Measurements from ENCODE around the gene TAF4.
"Not testable (repeated sequence)": the region's sequence is repeated elsewhere in the genome, so short reads cannot be mapped to it uniquely, and the experiment has no call there.

The TAF4 gene

DNA sequence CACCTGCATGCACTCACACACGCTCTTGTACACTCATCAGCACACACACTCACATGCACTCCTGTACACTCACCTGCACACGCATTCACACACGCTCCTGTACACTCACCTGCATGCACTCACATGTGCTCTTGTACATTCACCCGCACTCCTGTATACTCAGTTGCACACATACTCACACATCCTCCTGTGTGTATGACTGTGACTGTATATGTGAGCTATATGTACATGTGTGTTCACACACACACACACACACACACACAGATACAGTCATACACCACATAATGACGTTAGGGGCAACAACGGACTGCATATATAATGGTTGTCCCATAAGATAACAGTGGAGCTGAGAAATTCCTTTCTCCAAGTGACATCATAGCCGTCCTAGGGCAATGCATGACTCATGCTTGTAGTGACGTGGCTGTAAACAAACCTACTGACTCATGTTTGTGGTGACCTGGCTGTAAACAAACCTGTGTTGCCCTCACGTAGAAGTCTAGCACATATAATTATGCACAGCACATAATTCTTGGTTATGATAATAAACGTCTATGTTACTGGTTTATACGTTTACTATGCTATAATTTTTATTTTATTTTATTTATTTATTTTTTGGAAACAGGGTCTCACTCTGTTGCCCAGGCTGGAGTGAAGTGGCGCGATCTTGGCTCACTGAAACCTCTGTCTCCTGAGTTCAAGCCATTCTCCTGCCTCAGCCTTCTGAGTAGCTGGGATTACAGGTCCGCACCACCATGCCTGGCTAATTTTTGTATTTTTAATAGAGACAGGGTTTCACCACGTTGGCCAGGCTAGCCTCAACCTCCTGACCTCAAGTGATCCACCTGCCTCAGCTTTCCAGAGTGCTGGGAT, 22.8 kb upstream of the TAF4 start:
- CTCF ChIA-PET: no interaction called here
- no peak for DNase-seq
- Mint-ChIP-seq H3K4me3 (no peak overlapping the region), H3K27ac (no peak overlapping the region), H3K9me3 (peaks cover 8% of the 10 kb centered on the region), H3K27me3 (peaks cover 9% of the 10 kb centered on the region), H3K4me1 (no peaks in the 10 kb centered on the region), H3K36me3 (no peaks in the 10 kb centered on the region)

- Mint-ChIP-seq H3K36me3 (no peaks in the 10 kb centered on the region), H3K4me3 (no peak overlapping the region), H3K4me1 (no peaks in the 10 kb centered on the region), H3K27ac (no peak overlapping the region), H3K27me3 (peaks cover 12% of the 10 kb centered on the region), H3K9me3 (peaks cover 7% of the 10 kb centered on the region)
- CTCF ChIA-PET: no interaction called here
- DNase-seq: no peak
Measured at GRCh38 chr20:62087632-62088031, 22.0 kb upstream of the TAF4 start.

GRCh38 chr20:62087227-62087626, 21.5 kb upstream of the TAF4 start:
- H3K27me3 Mint-ChIP-seq: peaks cover 12% of the 10 kb centered on the region
- no peak overlapping the region for H3K27ac Mint-ChIP-seq
- peaks cover 6% of the 10 kb centered on the region for H3K9me3 Mint-ChIP-seq
- DNase-seq: no peak
- no peaks in the 10 kb centered on the region for H3K36me3 Mint-ChIP-seq
- H3K4me3 Mint-ChIP-seq: no peak overlapping the region
- CTCF ChIA-PET: no interaction called here
- no peaks in the 10 kb centered on the region for H3K4me1 Mint-ChIP-seq

DNA sequence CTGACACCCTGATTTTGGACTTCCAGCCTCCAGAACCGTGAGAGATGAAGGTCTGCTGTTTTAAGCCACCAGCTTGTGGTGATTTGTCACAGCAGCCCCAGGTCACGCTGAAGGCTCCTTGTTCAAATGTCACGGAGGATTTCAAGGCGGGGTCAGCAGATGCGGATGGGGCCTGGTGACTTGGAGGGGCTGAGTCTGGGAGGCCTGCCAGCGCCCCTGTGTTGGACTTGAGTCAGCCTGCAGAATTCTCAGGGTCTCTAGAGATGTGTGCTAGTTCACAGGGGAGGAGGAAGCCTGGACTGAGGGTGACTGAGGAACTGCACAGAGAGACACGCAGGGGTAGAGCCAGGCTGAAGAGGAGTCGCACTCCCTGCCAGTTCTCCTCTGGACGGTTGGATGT, 19.5 kb upstream of the TAF4 start:
- H3K36me3 Mint-ChIP-seq: no peaks in the 10 kb centered on the region
- DNase-seq: no peak
- no peak overlapping the region for H3K27ac Mint-ChIP-seq
- H3K4me1 Mint-ChIP-seq: no peaks in the 10 kb centered on the region
- H3K4me3 Mint-ChIP-seq: no peak overlapping the region
- peaks cover 12% of the 10 kb centered on the region for H3K27me3 Mint-ChIP-seq
- H3K9me3 Mint-ChIP-seq: peaks cover 4% of the 10 kb centered on the region
- CTCF ChIA-PET: no interaction called here

- H3K4me3 Mint-ChIP-seq, H3K4me1 Mint-ChIP-seq, CTCF ChIA-PET, DNase-seq, H3K9me3 Mint-ChIP-seq, H3K27ac Mint-ChIP-seq, H3K36me3 Mint-ChIP-seq: not testable (repeated sequence)
- peaks cover 12% of the 10 kb centered on the region for H3K27me3 Mint-ChIP-seq
Measured at GRCh38 chr20:62084224-62084623, 18.5 kb upstream of the TAF4 start.

DNA sequence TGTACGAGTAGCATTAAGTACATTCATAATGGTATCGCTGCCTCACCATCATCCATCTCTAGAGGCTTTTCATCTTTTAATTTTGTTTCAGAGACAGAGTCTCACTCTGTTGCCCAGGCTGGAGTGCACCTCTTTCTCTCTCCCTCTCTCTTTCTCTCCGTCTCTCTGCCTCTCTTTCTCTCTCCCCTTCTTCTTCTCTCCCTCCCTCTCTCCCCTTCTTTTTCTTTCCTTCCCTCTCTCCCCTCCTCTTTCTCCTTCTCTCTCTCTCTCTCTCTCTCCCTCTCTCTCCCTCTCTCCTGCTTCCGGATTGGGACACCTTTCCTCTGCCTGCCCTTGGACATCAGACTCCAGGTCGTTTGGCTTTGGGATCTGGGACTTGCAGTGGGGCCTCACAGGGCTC, 17.6 kb upstream of the TAF4 start:
- CTCF ChIA-PET: no interaction called here
- no peak for DNase-seq
- H3K27ac Mint-ChIP-seq: no peak overlapping the region
- peaks cover 12% of the 10 kb centered on the region for H3K27me3 Mint-ChIP-seq
- no peak overlapping the region for H3K4me3 Mint-ChIP-seq
- H3K9me3 Mint-ChIP-seq: peaks cover 9% of the 10 kb centered on the region
- no peaks in the 10 kb centered on the region for H3K4me1 Mint-ChIP-seq
- no peaks in the 10 kb centered on the region for H3K36me3 Mint-ChIP-seq

DNA sequence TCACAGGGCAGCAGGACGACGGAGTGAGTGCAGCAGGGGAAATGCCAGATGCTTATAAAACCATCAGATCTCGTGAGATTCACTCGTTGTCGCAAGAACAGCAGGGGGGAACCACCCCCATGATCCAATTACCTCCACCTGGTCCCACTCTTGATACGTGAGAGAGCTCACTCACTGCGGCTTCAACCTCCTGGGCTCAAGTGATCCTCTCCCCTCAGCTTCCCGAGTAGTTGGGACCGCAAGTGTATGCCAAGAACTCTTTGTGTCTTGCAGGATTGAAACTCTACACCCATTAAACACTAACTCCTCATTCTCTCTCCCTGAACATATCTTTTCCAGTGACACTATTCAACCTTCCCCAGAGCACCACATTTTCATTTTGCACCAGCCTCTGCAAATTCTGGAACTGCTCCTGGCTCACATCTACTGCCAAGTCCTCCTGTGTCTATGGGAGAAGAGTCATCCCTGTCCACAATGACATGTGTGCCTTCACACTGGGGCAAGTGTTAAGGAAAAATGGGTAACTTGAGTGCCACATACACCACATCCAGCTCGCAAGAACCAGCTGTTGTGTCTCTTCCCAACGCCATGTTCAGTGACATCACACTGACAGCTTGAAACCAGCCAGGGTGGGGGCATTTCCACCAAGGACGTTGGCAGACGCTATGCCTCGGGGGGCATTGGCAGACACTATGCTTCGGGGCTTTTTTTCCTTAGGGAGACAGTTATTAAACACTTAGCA, 14.7 kb upstream of the TAF4 start:
- peaks cover 4% of the 10 kb centered on the region for H3K36me3 Mint-ChIP-seq
- H3K27me3 Mint-ChIP-seq: peaks cover 12% of the 10 kb centered on the region
- DNase-seq: no peak
- H3K4me3 Mint-ChIP-seq: no peak overlapping the region
- no peaks in the 10 kb centered on the region for H3K4me1 Mint-ChIP-seq
- H3K27ac Mint-ChIP-seq: no peak overlapping the region
- H3K9me3 Mint-ChIP-seq: peaks cover 19% of the 10 kb centered on the region
- CTCF ChIA-PET: no interaction called here

GRCh38 chr20:62079166-62079565, 13.5 kb upstream of the TAF4 start:
- no peak overlapping the region for H3K4me3 Mint-ChIP-seq
- no peaks in the 10 kb centered on the region for H3K4me1 Mint-ChIP-seq
- H3K9me3 Mint-ChIP-seq: peaks cover 26% of the 10 kb centered on the region
- CTCF ChIA-PET: no interaction called here
- peaks cover 9% of the 10 kb centered on the region for H3K36me3 Mint-ChIP-seq
- DNase-seq: no peak
- no peak overlapping the region for H3K27ac Mint-ChIP-seq
- H3K27me3 Mint-ChIP-seq: peaks cover 5% of the 10 kb centered on the region

DNA sequence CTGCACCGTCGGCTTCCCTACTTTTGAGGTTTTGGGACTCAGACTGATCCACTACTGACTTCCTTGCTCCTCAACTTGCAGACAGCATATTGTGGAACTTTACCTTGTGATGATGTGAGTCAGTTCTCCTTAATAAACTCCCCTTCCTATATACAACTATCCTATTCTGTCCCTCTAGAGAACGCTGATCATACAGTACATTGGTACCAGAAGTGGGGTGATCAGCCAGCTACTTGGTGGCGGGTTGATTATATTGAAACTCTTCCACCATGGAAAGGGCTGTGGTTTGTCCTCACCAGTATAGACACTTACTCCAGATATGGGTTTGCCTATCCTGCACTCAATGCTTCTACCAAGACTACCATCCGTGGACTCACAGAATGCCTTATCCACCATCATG, 7.6 kb upstream of the TAF4 start:
- Mint-ChIP-seq H3K4me1 (no peaks in the 10 kb centered on the region), H3K27ac (no peak overlapping the region), H3K9me3 (peaks cover 35% of the 10 kb centered on the region), H3K4me3 (no peak overlapping the region), H3K36me3 (peaks cover 13% of the 10 kb centered on the region), H3K27me3 (peaks cover 14% of the 10 kb centered on the region)
- CTCF ChIA-PET: interaction anchor here (1.5 kb wide), 1 partner anchor 62 kb away, joined by 3 read pairs; no protein-coding TSS in a partner anchor
- no peak for DNase-seq

- not testable (repeated sequence) for H3K4me3 Mint-ChIP-seq, H3K27ac Mint-ChIP-seq, DNase-seq
- Mint-ChIP-seq H3K4me1 (peaks cover 14% of the 10 kb centered on the region), H3K36me3 (peaks cover 18% of the 10 kb centered on the region), H3K27me3 (peaks cover 18% of the 10 kb centered on the region), H3K9me3 (peaks cover 28% of the 10 kb centered on the region)
- CTCF ChIA-PET: interaction anchor here (1.5 kb wide), 1 partner anchor 64 kb away, joined by 3 read pairs; no protein-coding TSS in a partner anchor
Measured at GRCh38 chr20:62071669-62072430, 6.2 kb upstream of the TAF4 start.

DNA sequence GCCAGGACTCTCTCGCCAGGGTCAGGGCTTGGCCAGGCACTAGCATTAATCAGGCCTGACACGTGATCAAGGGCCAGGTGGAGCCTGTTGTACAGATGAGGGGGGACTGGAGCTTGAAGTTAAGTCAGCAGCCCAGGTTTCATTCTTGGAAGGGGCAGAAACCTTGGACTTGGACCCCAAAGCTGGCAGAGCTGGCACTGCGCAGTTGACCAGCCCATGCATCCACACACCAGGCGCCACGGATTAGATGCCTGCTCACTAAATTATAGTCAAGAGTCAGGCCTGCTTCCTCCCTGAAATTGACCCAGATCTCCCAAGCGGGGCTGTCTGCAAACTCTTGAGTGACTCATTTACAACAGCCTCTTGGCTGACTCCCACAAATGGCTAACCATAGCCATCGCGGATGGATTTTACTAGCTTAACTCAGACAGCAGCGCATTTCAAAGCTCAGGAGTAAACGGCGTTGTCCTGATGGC, 4.1 kb upstream of the TAF4 start:
- H3K4me1 Mint-ChIP-seq: peaks cover 19% of the 10 kb centered on the region
- peaks cover 11% of the 10 kb centered on the region for H3K36me3 Mint-ChIP-seq
- H3K27ac Mint-ChIP-seq: no peak overlapping the region
- DNase-seq: no peak
- CTCF ChIA-PET: no interaction called here
- H3K9me3 Mint-ChIP-seq: peaks cover 20% of the 10 kb centered on the region
- H3K27me3 Mint-ChIP-seq: peaks cover 18% of the 10 kb centered on the region
- no peak overlapping the region for H3K4me3 Mint-ChIP-seq

DNA sequence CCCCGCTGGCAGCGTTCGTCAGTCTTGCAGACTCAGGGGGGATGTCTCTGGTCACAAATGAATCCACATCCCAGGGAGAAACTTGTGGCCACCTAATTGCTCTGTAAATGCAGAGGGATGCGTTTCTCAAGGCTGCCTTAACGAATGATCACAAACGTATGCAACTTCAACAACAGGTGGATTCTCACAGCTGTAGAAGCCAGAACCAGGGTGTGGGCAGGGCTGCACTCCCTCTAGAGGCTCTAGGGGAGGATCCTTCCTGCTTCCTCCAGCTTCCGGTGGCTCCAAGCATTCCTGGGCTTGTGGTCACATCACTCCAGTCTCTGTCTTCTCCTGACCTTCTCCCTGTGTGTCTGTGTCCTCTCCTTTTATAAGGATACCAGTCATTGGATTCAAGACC, 3.3 kb upstream of the TAF4 start:
- CTCF ChIA-PET: interaction anchor here (2.0 kb wide), 1 partner anchor 67 kb away, joined by 5 read pairs; no protein-coding TSS in a partner anchor
- Mint-ChIP-seq H3K27ac (no peak overlapping the region), H3K4me1 (peaks cover 22% of the 10 kb centered on the region), H3K36me3 (peaks cover 11% of the 10 kb centered on the region), H3K27me3 (peaks cover 18% of the 10 kb centered on the region), H3K4me3 (no peak overlapping the region), H3K9me3 (peaks cover 16% of the 10 kb centered on the region)
- DNase-seq: no peak

DNA sequence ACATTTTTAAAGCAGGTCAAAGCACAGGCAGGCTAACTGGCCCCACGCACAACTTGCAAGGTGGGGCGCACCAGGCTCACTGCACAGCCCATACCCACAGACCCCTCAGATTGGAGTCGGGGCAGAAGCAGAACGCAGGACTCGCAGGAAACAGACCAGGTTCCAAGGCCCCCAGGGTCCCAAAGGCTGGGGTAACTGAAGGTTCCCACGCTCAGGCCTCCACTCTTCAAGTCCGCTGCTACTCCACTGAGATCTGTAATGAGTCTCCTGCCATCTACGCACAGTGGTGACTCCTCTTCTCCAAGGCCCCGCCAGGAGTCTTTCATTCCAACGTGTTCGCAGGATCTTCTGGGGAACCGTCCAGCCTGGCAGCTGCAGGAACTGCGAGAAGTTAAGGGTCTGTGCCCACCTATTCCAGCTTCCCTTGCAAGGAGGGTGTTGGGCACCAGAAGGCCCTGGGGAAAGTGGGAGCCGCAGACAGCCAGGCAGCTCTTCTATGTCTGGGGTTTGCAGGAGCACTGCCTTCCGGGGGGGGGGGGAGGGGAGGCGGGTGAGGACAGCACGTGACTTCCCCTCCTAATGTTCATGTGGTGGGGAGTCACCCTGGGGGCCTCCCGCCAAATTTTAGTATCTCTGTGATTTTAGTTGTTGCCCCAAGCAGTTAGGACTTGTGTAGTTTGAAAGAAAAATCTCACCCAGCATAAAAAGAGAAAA, 2.0 kb upstream of the TAF4 start:
- peak overlapping the region; percentile 63 for H3K27ac Mint-ChIP-seq
- peaks cover 11% of the 10 kb centered on the region for H3K36me3 Mint-ChIP-seq
- no peak for DNase-seq
- peak overlapping the region; percentile 83 for H3K4me3 Mint-ChIP-seq
- H3K27me3 Mint-ChIP-seq: peaks cover 18% of the 10 kb centered on the region
- peaks cover 35% of the 10 kb centered on the region for H3K4me1 Mint-ChIP-seq
- peaks cover 3% of the 10 kb centered on the region for H3K9me3 Mint-ChIP-seq
- CTCF ChIA-PET: interaction anchor here (1.0 to 2.0 kb wide), 3 partner anchors 51 to 68 kb away, joined by 3 to 5 read pairs (median 3); no protein-coding TSS in a partner anchor
